ENCODE results near the gene PCMT1. TPM values are rescaled to one million over a fixed set of nuclear protein-coding genes. Genes with fewer than 3 reads are reported as not detected.

Gene PCMT1
- total RNA-seq, 3 donors from 2014 or later: 51.9 to 72.4 (median 57.9) TPM

GRCh38 chr6:149813351-149813750 lies 63.8 kb downstream of the PCMT1 start:
- H3K36me3 ChIP-seq (ENCODE audit: low read depth): no peaks in the 10 kb centered on the region
- TF ChIP-seq, protein P1, sequence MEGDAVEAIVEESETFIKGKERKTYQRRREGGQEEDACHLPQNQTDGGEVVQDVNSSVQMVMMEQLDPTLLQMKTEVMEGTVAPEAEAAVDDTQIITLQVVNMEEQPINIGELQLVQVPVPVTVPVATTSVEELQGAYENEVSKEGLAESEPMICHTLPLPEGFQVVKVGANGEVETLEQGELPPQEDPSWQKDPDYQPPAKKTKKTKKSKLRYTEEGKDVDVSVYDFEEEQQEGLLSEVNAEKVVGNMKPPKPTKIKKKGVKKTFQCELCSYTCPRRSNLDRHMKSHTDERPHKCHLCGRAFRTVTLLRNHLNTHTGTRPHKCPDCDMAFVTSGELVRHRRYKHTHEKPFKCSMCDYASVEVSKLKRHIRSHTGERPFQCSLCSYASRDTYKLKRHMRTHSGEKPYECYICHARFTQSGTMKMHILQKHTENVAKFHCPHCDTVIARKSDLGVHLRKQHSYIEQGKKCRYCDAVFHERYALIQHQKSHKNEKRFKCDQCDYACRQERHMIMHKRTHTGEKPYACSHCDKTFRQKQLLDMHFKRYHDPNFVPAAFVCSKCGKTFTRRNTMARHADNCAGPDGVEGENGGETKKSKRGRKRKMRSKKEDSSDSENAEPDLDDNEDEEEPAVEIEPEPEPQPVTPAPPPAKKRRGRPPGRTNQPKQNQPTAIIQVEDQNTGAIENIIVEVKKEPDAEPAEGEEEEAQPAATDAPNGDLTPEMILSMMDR (IDR thresholded peaks at IDR 0.05): no peak
- no peaks in the 10 kb centered on the region for H3K4me1 ChIP-seq (ENCODE audit: low read depth)

GRCh38 chr6:149815788-149816187 lies 66.2 kb downstream of the PCMT1 start:
- no peaks in the 10 kb centered on the region for H3K9me3 ChIP-seq
- intact Hi-C loops (cut with DNase I, micrococcal nuclease): no loop called here
- no peak overlapping the region for H3K4me3 ChIP-seq
- TF ChIP-seq, protein P1 (IDR thresholded peaks at IDR 0.05): no peak
- ATAC-seq (no peak), DNase-seq (no peak)
- no peaks in the 10 kb centered on the region for H3K36me3 ChIP-seq (ENCODE audit: low read depth)
- no peaks in the 10 kb centered on the region for H3K4me1 ChIP-seq (ENCODE audit: low read depth)

More at GRCh38 chr6:149813351-149813750, 63.8 kb downstream of the PCMT1 start:
- Histone ChIP-seq H3K9me3 (no peaks in the 10 kb centered on the region), H3K4me3 (no peak overlapping the region)
- intact Hi-C loops (cut with DNase I, micrococcal nuclease): no loop called here
- DNase-seq (no peak), ATAC-seq (no peak)

DNA sequence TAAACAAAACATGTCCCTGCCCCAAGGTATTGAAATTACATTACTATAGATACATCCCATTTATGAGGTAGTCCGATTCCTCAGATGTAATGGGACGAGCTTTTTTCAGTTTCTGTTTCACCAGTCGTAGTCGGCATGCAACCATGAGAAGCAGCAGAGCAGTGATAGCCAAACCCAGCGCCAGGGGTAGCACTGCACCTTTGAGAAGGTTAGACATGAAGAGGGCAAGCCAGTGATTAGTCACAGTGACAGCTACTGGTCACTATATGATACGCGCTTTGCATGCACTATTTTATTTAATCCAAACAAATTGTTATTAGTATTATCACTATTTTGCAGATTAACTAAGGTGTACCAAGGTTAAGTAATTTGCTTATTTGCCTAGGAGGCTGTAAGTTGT lies 71.0 kb downstream of the PCMT1 start:
- no peaks in the 10 kb centered on the region for H3K9me3 ChIP-seq
- no peak for ATAC-seq
- intact Hi-C loops (cut with DNase I, micrococcal nuclease): no loop called here
- no peaks in the 10 kb centered on the region for H3K4me1 ChIP-seq (ENCODE audit: low read depth)
- DNase-seq: no peak
- no peak overlapping the region for H3K4me3 ChIP-seq
- H3K36me3 ChIP-seq (ENCODE audit: low read depth): no peaks in the 10 kb centered on the region
- TF ChIP-seq, protein P1 (IDR thresholded peaks at IDR 0.05): no peak

DNA sequence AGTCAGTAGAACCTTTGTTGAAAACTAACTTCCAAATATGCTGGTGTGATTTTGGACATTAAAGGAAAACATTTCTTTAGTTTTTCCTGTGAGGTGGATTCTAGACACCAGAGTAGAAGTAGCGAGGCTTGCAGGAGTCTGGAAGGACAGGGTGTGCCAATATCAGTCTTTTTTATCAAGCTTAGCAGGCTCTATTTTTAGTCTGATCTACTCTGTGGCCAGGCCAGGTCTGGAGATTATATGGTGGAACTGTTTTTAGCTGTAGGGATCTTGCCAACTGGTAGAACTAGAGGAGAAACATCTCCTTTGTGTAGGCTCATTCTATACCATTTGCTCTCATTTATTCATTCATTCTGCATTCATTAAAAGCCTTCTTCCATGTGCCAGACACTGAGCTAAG lies 72.0 kb downstream of the PCMT1 start:
- Histone ChIP-seq H3K9me3 (no peaks in the 10 kb centered on the region), H3K4me1 (ENCODE audit: low read depth) (no peaks in the 10 kb centered on the region), H3K36me3 (ENCODE audit: low read depth) (no peaks in the 10 kb centered on the region), H3K4me3 (no peak overlapping the region)
- TF ChIP-seq, protein P1 (IDR thresholded peaks at IDR 0.05): no peak
- ATAC-seq: no peak
- DNase-seq: no peak
- intact Hi-C loops (cut with DNase I, micrococcal nuclease): no loop called here

DNA sequence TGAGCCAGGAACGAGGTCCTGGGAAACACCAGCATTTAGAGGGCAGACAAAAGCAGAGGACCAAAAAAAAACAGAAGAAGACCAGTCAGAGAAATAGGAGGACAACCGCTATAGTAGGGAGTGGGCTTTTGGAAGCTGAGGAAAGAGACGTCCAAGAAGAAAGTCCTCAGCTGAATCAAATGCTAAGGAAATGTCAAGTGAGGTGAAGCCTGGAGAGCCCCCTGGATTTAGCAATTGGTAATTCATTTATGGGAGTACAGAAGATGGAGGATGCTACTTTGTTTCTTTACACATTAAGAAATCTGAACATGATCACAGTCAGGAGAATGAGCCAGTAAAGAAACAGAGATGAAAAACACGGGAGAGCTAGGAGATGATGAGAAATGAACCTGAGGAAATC lies 73.5 kb downstream of the PCMT1 start:
- no peak for DNase-seq
- Histone ChIP-seq H3K36me3 (ENCODE audit: low read depth) (no peaks in the 10 kb centered on the region), H3K4me3 (no peak overlapping the region), H3K9me3 (no peaks in the 10 kb centered on the region), H3K4me1 (ENCODE audit: low read depth) (no peaks in the 10 kb centered on the region)
- TF ChIP-seq, protein P1 (IDR thresholded peaks at IDR 0.05): no peak
- ATAC-seq: no peak
- intact Hi-C loops (cut with DNase I, micrococcal nuclease): no loop called here

- DNase-seq (no peak), ATAC-seq (no peak)
- no peaks in the 10 kb centered on the region for H3K36me3 ChIP-seq (ENCODE audit: low read depth)
- H3K4me3 ChIP-seq: no peak overlapping the region
- no peaks in the 10 kb centered on the region for H3K4me1 ChIP-seq (ENCODE audit: low read depth)
- no peaks in the 10 kb centered on the region for H3K9me3 ChIP-seq
- TF ChIP-seq, protein P1 (IDR thresholded peaks at IDR 0.05): no peak
- intact Hi-C loops (cut with DNase I, micrococcal nuclease): no loop called here
These were observed 75.8 kb downstream of the PCMT1 start for GRCh38 chr6:149825292-149825691.
